ENCODE measurements around the gene VSIG10. TPM values are rescaled to one million over a fixed set of nuclear protein-coding genes. Genes with fewer than 3 reads are reported as not detected.
"Not testable (repeated sequence)": the region's sequence is repeated elsewhere in the genome, so short reads cannot be mapped to it uniquely, and the experiment has no call there.

VSIG10 gene
- total and polyA plus RNA-seq, 12 donors: 5.3 to 23.6 (median 10.3) TPM

- DNase-seq (no peak), ATAC-seq (no peak)
- peaks cover 0 to 36% (median 16%) of the 10 kb centered on the region in 9 donors for H3K4me1 ChIP-seq
- H3K27me3 ChIP-seq: no peaks in the 10 kb centered on the region
- intact Hi-C loops (cut with DNase I): no loop called here
- peaks cover 0 to 82% (median 43%) of the 10 kb centered on the region in 9 donors for H3K36me3 ChIP-seq
- H3K4me3 ChIP-seq: no peak overlapping the region
- WGBS, 2 donors: 97 to 99% methylated on average over 8 of the region's 8 CpGs
- H3K27ac ChIP-seq: no peak overlapping the region
- no peaks in the 10 kb centered on the region for H3K9me3 ChIP-seq
- no peak for TF ChIP-seq CTCF (IDR thresholded peaks at IDR 0.05)
Measured at GRCh38 chr12:118140825-118141224, 37.0 kb upstream of the VSIG10 start.

GRCh38 chr12:118137148-118137678 is 33.4 kb upstream of the VSIG10 start:
- intact Hi-C loops (cut with DNase I): loop anchor here in 4 of 10 donors (5.0 to 10.0 kb wide), 2 partner anchors 72 to 75 kb away; partner anchors contain the start of gene WSB2 (in 4 of the 4)

GRCh38 chr12:118136559-118137003 is 32.8 kb upstream of the VSIG10 start:
- WGBS, 2 donors: 2% methylated on average over 29 of the region's 29 CpGs
- Histone ChIP-seq H3K27ac (peak overlapping the region; percentile 60 to 95 (median 88)), H3K27me3 (no peaks in the 10 kb centered on the region), H3K4me3 (peak overlapping the region; percentile 62 to 97 (median 92)), H3K36me3 (peaks cover 0 to 39% (median 21%) of the 10 kb centered on the region in 9 donors), H3K9me3 (no peaks in the 10 kb centered on the region), H3K4me1 (peaks cover 0 to 41% (median 20%) of the 10 kb centered on the region in 9 donors)
- DNase-seq (peak; percentile 48 to 60), ATAC-seq (peak; percentile 39 to 64 (median 60))
- intact Hi-C loops (cut with DNase I): loop anchor here in 4 of 10 donors (5.0 to 10.0 kb wide), 2 partner anchors 72 to 74 kb away; partner anchors contain the start of gene WSB2 (in 4 of the 4)
- TF ChIP-seq CTCF (IDR thresholded peaks at IDR 0.05): no peak

More at GRCh38 chr12:118137148-118137678, 33.4 kb upstream of the VSIG10 start:
- no peak for DNase-seq
- Histone ChIP-seq H3K27me3 (no peaks in the 10 kb centered on the region), H3K4me1 (peaks cover 0 to 41% (median 20%) of the 10 kb centered on the region in 9 donors), H3K4me3 (peak overlapping the region; percentile 62 to 97 (median 92)), H3K9me3 (no peaks in the 10 kb centered on the region), H3K36me3 (peaks cover 0 to 45% (median 25%) of the 10 kb centered on the region in 9 donors), H3K27ac (peak overlapping the region in 9 of 10 donors; percentile 82 to 95 (median 90))
- 70 to 77% methylated on average over 10 of the region's 10 CpGs for WGBS, 2 donors
- no peak for ATAC-seq
- TF ChIP-seq CTCF (IDR thresholded peaks at IDR 0.05): no peak

- intact Hi-C loops (cut with DNase I): loop anchor here in 4 of 10 donors (5.0 to 10.0 kb wide), 2 partner anchors 71 to 74 kb away; partner anchors contain the start of gene WSB2 (in 4 of the 4)
- peak in 2 of 9 donors; percentile 13 to 27 for TF ChIP-seq CTCF (IDR thresholded peaks at IDR 0.05)
Measured at GRCh38 chr12:118135788-118136558, 32.2 kb upstream of the VSIG10 start, which contains the start of gene PEBP1. Gene PEBP1, plus strand, starts transcription at chr12:118136124. Its CDS starts 86 bp downstream, at chr12:118136210.

GRCh38 chr12:118129436-118129835 is 25.6 kb upstream of the VSIG10 start:
- H3K27me3 ChIP-seq; intact Hi-C loops (cut with DNase I); ATAC-seq; DNase-seq; H3K36me3 ChIP-seq; H3K27ac ChIP-seq; H3K4me1 ChIP-seq; H3K4me3 ChIP-seq; H3K9me3 ChIP-seq: not testable (repeated sequence)
- WGBS, 2 donors: 95% methylated on average over 5 of the region's 5 CpGs

More at GRCh38 chr12:118135788-118136558, 32.2 kb upstream of the VSIG10 start, which contains the start of gene PEBP1:
- WGBS, 2 donors: 1% methylated on average over 68 to 70 of the region's 70 CpGs
- H3K4me1 ChIP-seq: peaks cover 0 to 41% (median 20%) of the 10 kb centered on the region in 9 donors
- peak within 1 kb of the TSS; percentile 60 to 95 (median 88) for H3K27ac ChIP-seq
- DNase-seq: peak; percentile 95 to 97
- no peaks in the 10 kb centered on the region for H3K27me3 ChIP-seq
- H3K9me3 ChIP-seq: no peaks in the 10 kb centered on the region
- peak; percentile 98 to 100 (median 99) for ATAC-seq
- H3K36me3 ChIP-seq: peaks cover 0 to 33% (median 15%) of the 10 kb centered on the region in 9 donors
- H3K4me3 ChIP-seq: peak within 1 kb of the TSS; percentile 62 to 97 (median 92)

Data from heart right ventricle (tissue), 16 donors.